ENCODE data around the gene SRSF1. TPM values are rescaled to one million over a fixed set of nuclear protein-coding genes. Genes with fewer than 3 reads are reported as not detected.

Gene SRSF1
- polyA plus RNA-seq, 3 donors: 51.2 to 72.1 (median 61.6) TPM

GRCh38 chr17:58043221-58044181 lies 36.5 kb upstream of the SRSF1 start:
- intact Hi-C loops (cut with micrococcal nuclease): no loop called here
- H3K27ac ChIP-seq (ENCODE audit: low read depth in 1 of 2, low read length in 2 of 2): no peak overlapping the region
- H3K36me3 ChIP-seq (replicated peaks in 1 of 2; ENCODE audit: control insufficient read depth in 1 of 2, insufficient read depth in 2 of 2, low read length in 2 of 2): no peaks in the 10 kb centered on the region
- no peak for DNase-seq
- H4K20me1 ChIP-seq (ENCODE audit: insufficient read depth, low read length): no peaks in the 10 kb centered on the region
- H3K27me3 ChIP-seq (ENCODE audit: control insufficient read depth in 2 of 2, insufficient read depth in 2 of 2, low read length in 2 of 2): peaks cover 0 to 2% of the 10 kb centered on the region in 2 donors
- H3K79me2 ChIP-seq (ENCODE audit: insufficient read depth, low read length): no peaks in the 10 kb centered on the region
- no peak overlapping the region for H3K9ac ChIP-seq (ENCODE audit: insufficient read depth, low read length, poor library complexity, severe bottlenecking)
- H3K4me1 ChIP-seq (ENCODE audit: control insufficient read depth in 1 of 2, insufficient read depth in 2 of 2, low read length in 2 of 2): no peaks in the 10 kb centered on the region
- H3K4me2 ChIP-seq (replicated peaks; ENCODE audit: extremely low read depth, low read length, poor library complexity, severe bottlenecking): no peak overlapping the region
- Mint-ChIP-seq H3K27me3 (ENCODE audit: low read depth in 3 of 3) (peaks cover 15 to 38% (median 19%) of the 10 kb centered on the region in 3 donors), H3K27ac (no peak overlapping the region), H3K9me3 (peaks cover 0 to 2% (median 0%) of the 10 kb centered on the region in 7 donors), H3K4me3 (no peak overlapping the region), H3K36me3 (no peaks in the 10 kb centered on the region), H3K4me1 (peaks cover 2% of the 10 kb centered on the region)
- H3K4me3 ChIP-seq (replicated peaks in 1 of 3; ENCODE audit: low read depth in 2 of 3, low read length in 3 of 3): no peak overlapping the region
- no peaks in the 10 kb centered on the region for H3K9me3 ChIP-seq (replicated peaks in 1 of 2; ENCODE audit: control insufficient read depth in 1 of 2, insufficient read depth in 1 of 2, low read length in 2 of 2)
- 72% methylated on average over 2 of the region's 5 CpGs for WGBS (ENCODE audit: insufficient coverage)
- H2AFZ ChIP-seq (ENCODE audit: insufficient read depth, low read depth, low read length, poor library complexity, severe bottlenecking): no peak overlapping the region
- TF ChIP-seq CTCF (IDR thresholded peaks at IDR 0.05): no peak

DNA sequence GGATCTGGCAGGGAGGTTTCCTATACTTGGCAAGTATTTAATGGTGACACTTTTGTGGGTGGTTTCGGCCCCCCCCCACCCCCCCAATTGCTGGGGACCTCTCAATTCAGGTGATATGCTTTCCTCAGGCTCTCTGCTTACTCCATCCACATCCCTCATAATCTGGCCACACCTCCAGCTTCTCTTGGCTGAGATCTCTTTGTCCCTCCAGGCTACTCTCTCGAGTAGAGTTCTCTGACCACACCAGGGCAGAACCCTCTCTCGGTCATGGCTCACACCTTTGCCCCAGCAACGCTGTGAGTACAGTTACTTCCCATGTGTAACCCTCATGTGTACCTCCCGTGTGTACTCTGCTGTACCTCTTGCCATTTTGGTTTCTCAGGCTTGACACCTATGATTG lies 34.1 kb upstream of the SRSF1 start:
- H3K4me1 ChIP-seq (ENCODE audit: control insufficient read depth in 1 of 2, insufficient read depth in 2 of 2, low read length in 2 of 2): no peaks in the 10 kb centered on the region
- no peak overlapping the region for H2AFZ ChIP-seq (ENCODE audit: insufficient read depth, low read depth, low read length, poor library complexity, severe bottlenecking)
- H3K4me3 ChIP-seq (replicated peaks in 1 of 3; ENCODE audit: low read depth in 2 of 3, low read length in 3 of 3): no peak overlapping the region
- WGBS (ENCODE audit: insufficient coverage): 88% methylated on average over 2 of the region's 5 CpGs
- H4K20me1 ChIP-seq (ENCODE audit: insufficient read depth, low read length): no peaks in the 10 kb centered on the region
- DNase-seq: no peak
- Mint-ChIP-seq H3K4me1 (peaks cover 2% of the 10 kb centered on the region), H3K9me3 (peaks cover 0 to 2% (median 0%) of the 10 kb centered on the region in 7 donors), H3K27me3 (ENCODE audit: low read depth in 3 of 3) (peaks cover 19 to 38% (median 24%) of the 10 kb centered on the region in 3 donors), H3K36me3 (no peaks in the 10 kb centered on the region), H3K27ac (peak overlapping the region in 1 of 7 donors; percentile 17), H3K4me3 (peak overlapping the region in 1 of 2 donors; percentile 35)
- H3K27me3 ChIP-seq (ENCODE audit: control insufficient read depth in 2 of 2, insufficient read depth in 2 of 2, low read length in 2 of 2): peaks cover 0 to 2% of the 10 kb centered on the region in 2 donors
- H3K79me2 ChIP-seq (ENCODE audit: insufficient read depth, low read length): no peaks in the 10 kb centered on the region
- no peaks in the 10 kb centered on the region for H3K9me3 ChIP-seq (replicated peaks in 1 of 2; ENCODE audit: control insufficient read depth in 1 of 2, insufficient read depth in 1 of 2, low read length in 2 of 2)
- intact Hi-C loops (cut with micrococcal nuclease): no loop called here
- no peak overlapping the region for H3K9ac ChIP-seq (ENCODE audit: insufficient read depth, low read length, poor library complexity, severe bottlenecking)
- H3K36me3 ChIP-seq (replicated peaks in 1 of 2; ENCODE audit: control insufficient read depth in 1 of 2, insufficient read depth in 2 of 2, low read length in 2 of 2): no peaks in the 10 kb centered on the region
- H3K4me2 ChIP-seq (replicated peaks; ENCODE audit: extremely low read depth, low read length, poor library complexity, severe bottlenecking): no peak overlapping the region
- no peak for TF ChIP-seq CTCF (IDR thresholded peaks at IDR 0.05)
- no peak overlapping the region for H3K27ac ChIP-seq (ENCODE audit: low read depth in 1 of 2, low read length in 2 of 2)
